CD4-positive, alpha-beta T cell (primary cell): ENCODE measurements around the gene LYL1. TPM values are rescaled to one million over a fixed set of nuclear protein-coding genes. Genes with fewer than 3 reads are reported as not detected.

Experiments
- ATAC-seq: fragments of 200-7000 bp; cut with Tn5 transposase; one replicate; pipeline ENCODE4 v1.10.0; 2022; ENCODE audit warnings: mild to moderate bottlenecking; ENCODE audit not compliant: poor library complexity
- CTCF ChIA-PET: fragments of 350-600 bp; sonication (Branson Sonifier 250); formaldehyde crosslinking; loops from one replicate; lab custom pipeline; 2021; ENCODE audit warnings: antibody characterized with exemption, inconsistent platforms; lab: Charles Lee
- POLR2A ChIA-PET: fragments of 350-600 bp; sonication (Branson Sonifier 250); formaldehyde crosslinking; loops from one replicate; lab custom pipeline; 2021; ENCODE audit warnings: antibody characterized with exemption, inconsistent platforms; lab: Charles Lee
- DNase-seq, 14 experiments: peaks; one replicate each; pipeline ENCODE4 v3.0.0-alpha.2; 2013 to 2020; ENCODE audit warnings: mixed read lengths in 2 of 14
- H3K27ac ChIP-seq, 2 donors: one replicate each; pipeline versions ENCODE4 v1.5.1 to v1.7.0; 2013; ENCODE audit warnings: low read length in 2 of 2, low read depth in 1 of 2, mild to moderate bottlenecking in 1 of 2
- H3K27me3 ChIP-seq, 2 experiments: 1 replicate in 1 of 2; 2 replicates in 1 of 2; pipeline versions ENCODE4 v1.6.1 to v1.7.0; 2013; ENCODE audit warnings: low read length in 2 of 2, control low read depth in 1 of 2, mild to moderate bottlenecking in 1 of 2, moderate library complexity in 1 of 2; ENCODE audit not compliant: insufficient read depth in 2 of 2, control insufficient read depth in 1 of 2
- H3K36me3 ChIP-seq: one replicate; pipeline ENCODE4 v1.6.1; 2013; ENCODE audit warnings: low read length, control low read depth; ENCODE audit not compliant: insufficient read depth
- H3K4me1 ChIP-seq: one replicate; pipeline ENCODE4 v1.6.1; 2013; ENCODE audit warnings: low read length, control low read depth; ENCODE audit not compliant: insufficient read depth
- H3K4me3 ChIP-seq: one replicate; pipeline ENCODE4 v1.5.1; 2013; ENCODE audit warnings: mild to moderate bottlenecking, low read length, moderate library complexity
- H3K9me3 ChIP-seq, 2 experiments: 1 replicate in 1 of 2; 2 replicates in 1 of 2; pipeline versions ENCODE4 v1.6.1 to v1.7.0; 2013; ENCODE audit warnings: low read length in 2 of 2, mild to moderate bottlenecking in 2 of 2, control low read depth in 1 of 2, moderate library complexity in 1 of 2; ENCODE audit not compliant: control insufficient read depth in 1 of 2, insufficient read depth in 1 of 2
- H3K27ac Mint-ChIP-seq: one replicate; pipeline ENCODE4 v1.8.0; 2020; ENCODE audit warnings: mixed read lengths
- H3K27me3 Mint-ChIP-seq: one replicate; pipeline ENCODE4 v1.8.0; 2021; ENCODE audit warnings: mixed read lengths
- H3K36me3 Mint-ChIP-seq: one replicate; pipeline ENCODE4 v1.8.0; 2021; ENCODE audit warnings: low read depth, mixed read lengths
- H3K4me1 Mint-ChIP-seq: one replicate; pipeline ENCODE4 v1.8.0; 2021; ENCODE audit warnings: low read depth, mixed read lengths
- H3K4me3 Mint-ChIP-seq: one replicate; pipeline ENCODE4 v1.8.0; 2020; ENCODE audit warnings: mild to moderate bottlenecking, mixed read lengths
- H3K9me3 Mint-ChIP-seq: one replicate; pipeline ENCODE4 v1.8.0; 2020; ENCODE audit warnings: mixed read lengths
- intact Hi-C, 2 experiments: fragments of 100-400 bp; cut with DNase I in 1 of 2; cut with micrococcal nuclease in 1 of 2; formaldehyde crosslinking; loops; one replicate each; pipeline versions ENCODE4 v1.15.1 to v1.9.0; 2023 to 2025; cut with DNase I, micrococcal nuclease
- total RNA-seq, 174 experiments: library from RNA in 2 of 174; stranded (reverse) in 2 of 174; gene quantifications; one replicate each; pipeline ENCODE4 v1.2.3 and lab custom pipeline; 2021 to 2026
- TF ChIP-seq, protein P1 (sequence below): fragments of 200-600 bp; IDR thresholded peaks from one replicate; pipeline ENCODE4 v1.8.0; 2022; ENCODE audit warnings: antibody characterized with exemption, mild to moderate bottlenecking

The LYL1 gene
- total RNA-seq, 2 experiments from 2014 or later = 1.9 to 2.1 TPM

DNA sequence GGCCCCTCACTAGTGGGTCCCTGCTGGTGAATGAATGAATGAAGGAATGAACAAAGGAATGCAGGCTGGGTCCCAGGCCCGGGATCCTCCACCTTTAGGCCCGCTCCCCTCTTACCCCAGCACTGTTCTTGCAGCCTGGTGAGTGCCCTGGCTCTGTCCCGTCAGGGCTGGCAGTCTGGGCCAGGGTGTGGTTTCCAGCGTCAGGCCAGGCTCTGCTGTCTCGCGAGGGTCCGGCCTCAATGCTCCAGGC is 317 bp downstream of the LYL1 start:
- H3K27me3 Mint-ChIP-seq = peaks cover 8% of the 10 kb centered on the region
- peak overlapping the region; percentile 83 for H3K4me3 Mint-ChIP-seq
- POLR2A ChIA-PET = interaction anchor here (1.2 to 3.5 kb wide), 4 partner anchors 15 to 53 kb away, joined by 3 to 38 read pairs (median 18); partner anchors contain the start of genes NACC1 and TRMT1
- CTCF ChIA-PET = interaction anchor here (0.5 to 1.3 kb wide), 3 partner anchors 125 to 137 kb away, joined by 3 to 4 read pairs (median 4); no protein-coding TSS in a partner anchor
- DNase-seq (peak in 1 of 14 experiments; percentile 19), ATAC-seq (no peak)
- Histone ChIP-seq H3K4me1 (peaks cover 88% of the 10 kb centered on the region), H3K36me3 (peaks cover 8% of the 10 kb centered on the region), H3K9me3 (no peaks in the 10 kb centered on the region), H3K27ac (peak overlapping the region in 1 of 2 donors; percentile 73), H3K27me3 (peaks cover 7 to 9% of the 10 kb centered on the region in 2 experiments), H3K4me3 (peak overlapping the region; percentile 67)
- H3K4me1 Mint-ChIP-seq = peaks cover 53% of the 10 kb centered on the region
- no peaks in the 10 kb centered on the region for H3K9me3 Mint-ChIP-seq
- intact Hi-C loops = no loop called here
- H3K36me3 Mint-ChIP-seq = peaks cover 6% of the 10 kb centered on the region
- TF ChIP-seq, protein P1, sequence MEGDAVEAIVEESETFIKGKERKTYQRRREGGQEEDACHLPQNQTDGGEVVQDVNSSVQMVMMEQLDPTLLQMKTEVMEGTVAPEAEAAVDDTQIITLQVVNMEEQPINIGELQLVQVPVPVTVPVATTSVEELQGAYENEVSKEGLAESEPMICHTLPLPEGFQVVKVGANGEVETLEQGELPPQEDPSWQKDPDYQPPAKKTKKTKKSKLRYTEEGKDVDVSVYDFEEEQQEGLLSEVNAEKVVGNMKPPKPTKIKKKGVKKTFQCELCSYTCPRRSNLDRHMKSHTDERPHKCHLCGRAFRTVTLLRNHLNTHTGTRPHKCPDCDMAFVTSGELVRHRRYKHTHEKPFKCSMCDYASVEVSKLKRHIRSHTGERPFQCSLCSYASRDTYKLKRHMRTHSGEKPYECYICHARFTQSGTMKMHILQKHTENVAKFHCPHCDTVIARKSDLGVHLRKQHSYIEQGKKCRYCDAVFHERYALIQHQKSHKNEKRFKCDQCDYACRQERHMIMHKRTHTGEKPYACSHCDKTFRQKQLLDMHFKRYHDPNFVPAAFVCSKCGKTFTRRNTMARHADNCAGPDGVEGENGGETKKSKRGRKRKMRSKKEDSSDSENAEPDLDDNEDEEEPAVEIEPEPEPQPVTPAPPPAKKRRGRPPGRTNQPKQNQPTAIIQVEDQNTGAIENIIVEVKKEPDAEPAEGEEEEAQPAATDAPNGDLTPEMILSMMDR = no peak
- H3K27ac Mint-ChIP-seq = peak overlapping the region; percentile 76

DNA sequence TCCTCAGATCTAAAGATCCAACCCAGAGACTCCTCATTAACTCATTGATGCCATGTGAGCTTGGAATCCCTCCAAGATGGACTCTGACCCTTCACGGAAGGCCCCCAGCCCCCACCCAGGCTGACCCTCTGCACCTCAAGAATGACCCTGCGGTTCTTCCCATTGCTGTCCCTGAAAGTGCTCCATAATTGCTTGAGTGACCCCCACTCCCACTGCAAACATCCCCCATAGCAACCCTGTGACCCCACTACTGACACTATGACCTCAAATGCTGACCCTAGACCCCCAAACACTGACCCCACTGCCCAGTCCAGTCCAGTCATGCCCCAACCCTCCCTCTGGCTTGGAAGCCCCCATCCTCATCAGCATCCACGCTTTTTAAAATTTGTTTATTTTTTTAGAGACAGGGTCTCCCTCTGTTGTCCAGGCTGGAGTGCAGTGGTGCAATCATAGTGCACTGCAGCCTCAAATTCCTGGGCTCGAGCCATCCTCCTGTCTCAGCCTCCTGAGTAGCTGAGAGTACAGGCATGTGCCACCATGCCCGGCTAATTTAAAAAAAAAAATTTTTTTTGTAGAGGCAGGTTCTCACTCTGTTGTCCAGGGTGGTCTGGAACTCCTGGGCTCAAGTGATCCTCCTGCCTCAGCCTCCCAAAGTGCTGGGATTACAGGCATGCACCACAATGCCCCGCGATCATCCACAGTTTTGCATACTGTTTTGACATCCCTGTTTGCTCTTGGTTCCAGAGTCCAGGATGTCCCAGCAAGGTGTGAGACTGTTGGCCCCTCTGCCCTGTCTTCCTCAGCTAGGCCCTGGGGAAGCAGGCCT is 855 bp downstream of the LYL1 start:
- peak overlapping the region in 1 of 2 donors; percentile 73 for H3K27ac ChIP-seq
- Mint-ChIP-seq H3K27me3 (peaks cover 13% of the 10 kb centered on the region), H3K4me3 (peak overlapping the region; percentile 83), H3K9me3 (no peaks in the 10 kb centered on the region), H3K4me1 (peaks cover 58% of the 10 kb centered on the region), H3K27ac (peak overlapping the region; percentile 76), H3K36me3 (peaks cover 5% of the 10 kb centered on the region)
- intact Hi-C loops = no loop called here
- ATAC-seq = no peak
- peak overlapping the region; percentile 67 for H3K4me3 ChIP-seq
- DNase-seq = no peak
- H3K9me3 ChIP-seq = no peaks in the 10 kb centered on the region
- ChIA-PET CTCF (interaction anchor here (0.5 to 1.3 kb wide), 3 partner anchors 124 to 136 kb away, joined by 3 to 4 read pairs (median 4); no protein-coding TSS in a partner anchor), POLR2A (interaction anchor here (1.3 to 3.5 kb wide), 3 partner anchors 16 to 53 kb away, joined by 3 to 38 read pairs (median 32); partner anchors contain the start of genes NACC1 and TRMT1)
- H3K27me3 ChIP-seq = peaks cover 11 to 12% of the 10 kb centered on the region in 2 experiments
- TF ChIP-seq, protein P1 = no peak
- H3K36me3 ChIP-seq = peaks cover 7% of the 10 kb centered on the region
- H3K4me1 ChIP-seq = peaks cover 93% of the 10 kb centered on the region

DNA sequence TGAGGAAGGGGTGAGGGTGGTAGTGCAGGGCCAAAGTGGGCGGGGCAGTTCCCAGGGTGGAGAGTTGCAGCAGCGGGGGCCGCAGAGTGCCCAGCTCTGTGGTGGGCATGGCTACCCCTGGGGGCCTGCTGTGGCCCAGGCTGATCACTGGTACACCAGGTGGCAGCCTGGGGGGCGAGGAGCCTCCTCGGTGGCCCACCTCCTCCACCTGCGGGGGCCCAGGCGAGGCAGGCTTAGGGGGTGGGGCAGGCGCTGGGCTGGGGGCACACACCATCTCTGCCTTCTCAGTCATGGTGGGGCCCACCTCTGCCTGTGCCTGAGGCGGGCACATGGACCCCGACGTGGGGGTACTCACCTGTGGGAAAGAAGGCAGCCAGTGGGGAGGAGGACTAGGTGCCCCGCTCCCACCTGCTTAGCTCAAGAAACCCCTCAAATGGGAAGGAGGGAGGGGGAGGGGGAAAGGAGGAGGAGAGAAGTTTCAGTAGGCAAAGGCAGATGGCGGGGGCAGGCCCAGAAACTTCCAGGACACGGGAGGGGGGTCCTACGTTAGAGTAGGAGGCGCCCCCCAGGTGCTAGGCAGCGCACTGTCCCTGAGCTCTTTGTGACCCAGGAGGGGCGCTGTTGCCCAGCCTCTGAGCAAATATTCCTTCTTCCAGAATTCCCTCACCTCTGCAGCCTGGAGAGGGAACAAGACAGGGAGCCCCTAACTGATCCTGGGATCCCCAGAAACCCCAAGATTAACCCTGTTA is 1.6 kb downstream of the LYL1 start:
- H3K4me3 Mint-ChIP-seq = peak overlapping the region; percentile 83

More for the DNA sequence above, 1.6 kb downstream of the LYL1 start:
- DNase-seq (peak in 1 of 14 experiments; percentile 23), ATAC-seq (no peak)
- ChIA-PET CTCF (no interaction called here), POLR2A (interaction anchor here (0.7 to 3.5 kb wide), 5 partner anchors 17 to 123 kb away, joined by 3 to 38 read pairs (median 4); partner anchors contain the start of genes NACC1 and TRMT1)
- H3K4me3 ChIP-seq = peak overlapping the region; percentile 67
- Mint-ChIP-seq H3K9me3 (no peaks in the 10 kb centered on the region), H3K27ac (peak overlapping the region; percentile 91), H3K36me3 (peaks cover 5% of the 10 kb centered on the region), H3K27me3 (peaks cover 17% of the 10 kb centered on the region), H3K4me1 (peaks cover 62% of the 10 kb centered on the region)
- intact Hi-C loops = no loop called here
- peaks cover 97% of the 10 kb centered on the region for H3K4me1 ChIP-seq
- TF ChIP-seq, protein P1 = no peak
- peaks cover 7% of the 10 kb centered on the region for H3K36me3 ChIP-seq
- no peaks in the 10 kb centered on the region for H3K9me3 ChIP-seq
- peak overlapping the region in 1 of 2 donors; percentile 51 for H3K27ac ChIP-seq
- H3K27me3 ChIP-seq = peaks cover 15 to 20% of the 10 kb centered on the region in 2 experiments
